Activated naive CD4-positive, alpha-beta T cell treated with anti-CD3 and anti-CD28 coated beads, Interleukin-2, amount 50 U/mL, for 72 hours (primary cell): ENCODE results near the gene KLHDC7B. TPM values are rescaled to one million over a fixed set of nuclear protein-coding genes. Genes with fewer than 3 reads are reported as not detected.

Experiments
- ATAC-seq, 2 donors: fragments of 150-1000 bp; cut with Tn5 transposase; 2 replicates each; pipeline ENCODE4 v1.10.0; 2021; ENCODE audit warnings: mild to moderate bottlenecking in 2 of 2, moderate library complexity in 2 of 2
- DNase-seq, 2 donors: peaks; one replicate each; pipeline ENCODE4 v3.0.0; 2021 to 2022; ENCODE audit warnings: low spot score in 2 of 2
- H3K27ac Mint-ChIP-seq, 2 donors: one replicate each; pipeline ENCODE4 v1.8.0; 2022; ENCODE audit warnings: mild to moderate bottlenecking in 2 of 2, mixed read lengths in 2 of 2
- H3K36me3 Mint-ChIP-seq, 2 donors: one replicate each; pipeline ENCODE4 v1.8.0; 2022; ENCODE audit warnings: mixed read lengths in 2 of 2
- H3K9me3 Mint-ChIP-seq, 2 donors: one replicate each; pipeline ENCODE4 v1.8.0; 2022; ENCODE audit warnings: mixed read lengths in 2 of 2
- total RNA-seq, 2 donors: library from RNA; stranded (reverse); gene quantifications; one replicate each; pipeline ENCODE4 v1.2.3, GENCODE V29; 2022

KLHDC7B gene
- 10 to 100 TPM in 1 of 2 donors, 1 to 10 TPM in 1; 2.6 to 11.0 TPM for total RNA-seq

GRCh38 chr22:50545522-50546325 is at the start of gene KLHDC7B:
Gene KLHDC7B (plus strand): TSS chr22:50545899. CDS start chr22:50546244, 345 bp downstream.
- DNase-seq (no peak), ATAC-seq (no peak)
- H3K9me3 Mint-ChIP-seq, result peaks cover 0 to 4% of the 10 kb centered on the region in 2 donors
- peak within 1 kb of the TSS; percentile 81 to 89 for H3K27ac Mint-ChIP-seq
- H3K36me3 Mint-ChIP-seq, result peaks cover 4 to 19% of the 10 kb centered on the region in 2 donors

- no peak for ATAC-seq
- no peaks in the 10 kb centered on the region for H3K36me3 Mint-ChIP-seq
- no peaks in the 10 kb centered on the region for H3K9me3 Mint-ChIP-seq
- DNase-seq, result no peak
- H3K27ac Mint-ChIP-seq, result no peak overlapping the region
Observed at GRCh38 chr22:50497093-50497492, 48.6 kb upstream of the KLHDC7B start.

GRCh38 chr22:50498322-50498890 is 47.3 kb upstream of the KLHDC7B start:
- Mint-ChIP-seq H3K9me3 (no peaks in the 10 kb centered on the region), H3K36me3 (no peaks in the 10 kb centered on the region), H3K27ac (peak overlapping the region in 1 of 2 donors; percentile 50)
- DNase-seq (peak in 1 of 2 donors; percentile 74), ATAC-seq (peak; percentile 91)

- no peak for DNase-seq
- no peaks in the 10 kb centered on the region for H3K9me3 Mint-ChIP-seq
- H3K36me3 Mint-ChIP-seq, result no peaks in the 10 kb centered on the region
- no peak for ATAC-seq
- H3K27ac Mint-ChIP-seq, result no peak overlapping the region
Observed at GRCh38 chr22:50500452-50500851, 45.2 kb upstream of the KLHDC7B start.

- peaks cover 2 to 4% of the 10 kb centered on the region in 2 donors for H3K36me3 Mint-ChIP-seq
- no peak overlapping the region for H3K27ac Mint-ChIP-seq
- ATAC-seq (no peak), DNase-seq (no peak)
- no peaks in the 10 kb centered on the region for H3K9me3 Mint-ChIP-seq
Observed at GRCh38 chr22:50502096-50502495, 43.6 kb upstream of the KLHDC7B start.

- Mint-ChIP-seq H3K36me3 (peaks cover 6 to 8% of the 10 kb centered on the region in 2 donors), H3K9me3 (no peaks in the 10 kb centered on the region), H3K27ac (no peak overlapping the region)
- DNase-seq, result no peak
- no peak for ATAC-seq
Observed at GRCh38 chr22:50502628-50503474, 42.8 kb upstream of the KLHDC7B start.

- Mint-ChIP-seq H3K36me3 (peaks cover 6 to 11% of the 10 kb centered on the region in 2 donors), H3K9me3 (no peaks in the 10 kb centered on the region), H3K27ac (no peak overlapping the region)
- DNase-seq (no peak), ATAC-seq (no peak)
Observed at GRCh38 chr22:50503475-50504145, 42.1 kb upstream of the KLHDC7B start.

GRCh38 chr22:50504369-50505211 is 41.1 kb upstream of the KLHDC7B start:
- Mint-ChIP-seq H3K36me3 (peaks cover 12 to 21% of the 10 kb centered on the region in 2 donors), H3K27ac (no peak overlapping the region), H3K9me3 (no peaks in the 10 kb centered on the region)
- ATAC-seq (no peak), DNase-seq (no peak)

- ATAC-seq (no peak), DNase-seq (no peak)
- Mint-ChIP-seq H3K9me3 (no peaks in the 10 kb centered on the region), H3K27ac (no peak overlapping the region), H3K36me3 (peaks cover 12 to 22% of the 10 kb centered on the region in 2 donors)
Observed at GRCh38 chr22:50505276-50505775, 40.4 kb upstream of the KLHDC7B start.

GRCh38 chr22:50505776-50506610 is 39.7 kb upstream of the KLHDC7B start:
- DNase-seq (no peak), ATAC-seq (no peak)
- Mint-ChIP-seq H3K9me3 (no peaks in the 10 kb centered on the region), H3K36me3 (peaks cover 12 to 22% of the 10 kb centered on the region in 2 donors), H3K27ac (no peak overlapping the region)

GRCh38 chr22:50506611-50507420 is 38.9 kb upstream of the KLHDC7B start:
- no peaks in the 10 kb centered on the region for H3K9me3 Mint-ChIP-seq
- ATAC-seq (peak in 1 of 2 donors; percentile 9), DNase-seq (no peak)
- peak overlapping the region; percentile 89 to 98 for H3K27ac Mint-ChIP-seq
- H3K36me3 Mint-ChIP-seq, result peaks cover 12 to 22% of the 10 kb centered on the region in 2 donors

- ATAC-seq (peak; percentile 83 to 86), DNase-seq (peak; percentile 91 to 93)
- peak within 1 kb of the TSS; percentile 89 to 98 for H3K27ac Mint-ChIP-seq
- H3K9me3 Mint-ChIP-seq, result no peaks in the 10 kb centered on the region
- peaks cover 12 to 27% of the 10 kb centered on the region in 2 donors for H3K36me3 Mint-ChIP-seq
Observed at GRCh38 chr22:50507421-50507990, 38.2 kb upstream of the KLHDC7B start, which contains the start of gene LMF2. Gene LMF2 (minus strand): TSS chr22:50507702. CDS start chr22:50507675, 27 bp downstream.

- peaks cover 12 to 29% of the 10 kb centered on the region in 2 donors for H3K36me3 Mint-ChIP-seq
- ATAC-seq (peak; percentile 70 to 78), DNase-seq (peak; percentile 97 to 99)
Observed at GRCh38 chr22:50507991-50508884, 37.5 kb upstream of the KLHDC7B start, which contains the start of gene NCAPH2. Gene NCAPH2 (plus strand): TSS chr22:50508224. CDS start chr22:50508338, 114 bp downstream.

More at GRCh38 chr22:50507991-50508884, 37.5 kb upstream of the KLHDC7B start, which contains the start of gene NCAPH2:
- peak within 1 kb of the TSS; percentile 89 to 98 for H3K27ac Mint-ChIP-seq
- no peaks in the 10 kb centered on the region for H3K9me3 Mint-ChIP-seq
